ENCODE data around the gene ANKS3.

DNA sequence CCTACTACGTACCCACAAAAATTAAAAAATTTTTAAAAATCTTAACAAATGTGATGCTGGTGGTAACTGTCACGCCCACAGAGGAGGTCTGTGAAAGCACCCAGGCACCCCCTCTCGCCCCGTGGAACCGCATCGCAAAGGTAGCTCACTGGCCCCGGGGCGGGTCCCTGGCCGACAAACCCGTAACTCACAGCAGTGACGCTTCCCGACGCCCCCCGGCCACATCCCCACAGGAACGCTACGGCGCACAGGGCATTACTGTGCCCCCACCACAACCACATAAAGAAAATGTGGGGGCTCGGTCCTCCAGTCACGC lies 366 bp downstream of the ANKS3 start:
- TF ChIP-seq, protein P1, sequence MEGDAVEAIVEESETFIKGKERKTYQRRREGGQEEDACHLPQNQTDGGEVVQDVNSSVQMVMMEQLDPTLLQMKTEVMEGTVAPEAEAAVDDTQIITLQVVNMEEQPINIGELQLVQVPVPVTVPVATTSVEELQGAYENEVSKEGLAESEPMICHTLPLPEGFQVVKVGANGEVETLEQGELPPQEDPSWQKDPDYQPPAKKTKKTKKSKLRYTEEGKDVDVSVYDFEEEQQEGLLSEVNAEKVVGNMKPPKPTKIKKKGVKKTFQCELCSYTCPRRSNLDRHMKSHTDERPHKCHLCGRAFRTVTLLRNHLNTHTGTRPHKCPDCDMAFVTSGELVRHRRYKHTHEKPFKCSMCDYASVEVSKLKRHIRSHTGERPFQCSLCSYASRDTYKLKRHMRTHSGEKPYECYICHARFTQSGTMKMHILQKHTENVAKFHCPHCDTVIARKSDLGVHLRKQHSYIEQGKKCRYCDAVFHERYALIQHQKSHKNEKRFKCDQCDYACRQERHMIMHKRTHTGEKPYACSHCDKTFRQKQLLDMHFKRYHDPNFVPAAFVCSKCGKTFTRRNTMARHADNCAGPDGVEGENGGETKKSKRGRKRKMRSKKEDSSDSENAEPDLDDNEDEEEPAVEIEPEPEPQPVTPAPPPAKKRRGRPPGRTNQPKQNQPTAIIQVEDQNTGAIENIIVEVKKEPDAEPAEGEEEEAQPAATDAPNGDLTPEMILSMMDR (IDR thresholded peaks at IDR 0.05), result no peak
- no peak for TF ChIP-seq POLR2A (IDR thresholded peaks at IDR 0.05)
